Heart left ventricle (tissue), 16 donors: Measurements from ENCODE around the gene ADAM17. TPM values are rescaled to one million over a fixed set of nuclear protein-coding genes. Genes with fewer than 3 reads are reported as not detected.

Experiments
- ATAC-seq, 4 donors: fragments of 200-7000 bp; cut with Tn5 transposase; one replicate each; pipeline ENCODE4 v1.9.1; 2020 to 2022; ENCODE audit warnings: moderate library complexity in 4 of 4, mild to moderate bottlenecking in 3 of 4, moderate number of reproducible peaks in 1 of 4
- DNase-seq, 5 donors: peaks; one replicate each; pipeline ENCODE4 v3.0.0-alpha.2; 2020
- H3K27ac ChIP-seq, 12 donors: fragments of 200-600 bp; sonication (generic) in 4 of 12; one replicate each; pipeline versions ENCODE4 v1.5.0 to v1.8.0; 2016 to 2022; ENCODE audit warnings: mild to moderate bottlenecking in 2 of 12
- H3K27me3 ChIP-seq, 9 donors: fragments of 200-600 bp; sonication (generic) in 2 of 9; one replicate each; pipeline versions ENCODE4 v1.5.1 to v1.8.0; 2016 to 2022; ENCODE audit warnings: mild to moderate bottlenecking in 3 of 9
- H3K36me3 ChIP-seq, 9 donors: fragments of 200-600 bp; sonication (generic) in 2 of 9; one replicate each; pipeline versions ENCODE4 v1.5.0 to v1.8.0; 2018 to 2022; ENCODE audit warnings: mild to moderate bottlenecking in 2 of 9
- H3K4me1 ChIP-seq, 12 donors: fragments of 200-600 bp; sonication (generic) in 4 of 12; one replicate each; pipeline versions ENCODE4 v1.5.0 to v1.8.0; 2016 to 2022; ENCODE audit warnings: mild to moderate bottlenecking in 3 of 12
- H3K4me3 ChIP-seq, 12 donors: fragments of 200-600 bp; sonication (generic) in 4 of 12; one replicate each; pipeline versions ENCODE4 v1.5.0 to v1.8.0; 2017 to 2022; ENCODE audit warnings: mild to moderate bottlenecking in 9 of 12, moderate library complexity in 4 of 12
- H3K9me3 ChIP-seq, 12 donors: fragments of 200-600 bp; sonication (generic) in 4 of 12; one replicate each; pipeline versions ENCODE4 v1.5.0 to v1.8.0; 2016 to 2022; ENCODE audit warnings: mild to moderate bottlenecking in 1 of 12
- CTCF ChIP-seq, 12 donors: fragments of 200-600 bp; sonication (generic) in 4 of 12; IDR thresholded peaks; one replicate each; pipeline versions ENCODE4 v1.5.0 to v1.8.0; 2018 to 2022; ENCODE audit warnings: antibody characterized with exemption in 12 of 12, mild to moderate bottlenecking in 5 of 12
- POLR2A ChIP-seq, 2 donors: fragments of 450-650 bp; IDR thresholded peaks; one replicate each; pipeline ENCODE4 v1.6.1; 2017; ENCODE audit warnings: antibody characterized with exemption in 2 of 2, mild to moderate bottlenecking in 2 of 2, moderate library complexity in 2 of 2
- WGBS, 4 donors: extraction: QIAGEN DNeasy Blood & Tissue Kit in 2 of 4; methylation state at CpG; one replicate each; pipeline versions ENCODE4 v1.1.5 to v1.1.7; 2013 to 2018; 5-methylcytosine and 5-hydroxymethylcytosine counted together
- intact Hi-C, 10 donors: fragments of 100-400 bp; cut with DNase I; formaldehyde crosslinking; loops; one replicate each; pipeline versions ENCODE4 v1.11.1 to v1.14.2; 2022
- polyA plus RNA-seq, 2 donors: library from polyadenylated mRNA; stranded (reverse); fragments of 200-250 nt; gene quantifications; one replicate each; pipeline ENCODE4 v1.2.3, GENCODE V29; 2013
- total RNA-seq, 9 donors: library from RNA; depleted of rRNA in 2 of 9; stranded (reverse); fragments of >200 nt in 2 of 9; fragmentation: NEBNext Ultra II Directional in 3 of 9; extraction: Animal tissue kit (Norgen Biotek cat#: 25700) in 3 of 9; gene quantifications; one replicate each; pipeline versions ENCODE4 v1.1.0 to v1.2.4, GENCODE V29; 2016 to 2023
- donor health status: ischemic (EF 13 %, LVEDD 7.1; RV severe dilation, severe dysfunction).
- donor health status: healthy with polysubstance abuse.
- donor health status: DM: no; HTN: yes; CAD: no.
- donor health status: DM: no; HTN: no; CAD: no.
- donor health status: ischemic (EF 25% LVEDD 6.9; RV normal size, moderate dysfunction).
- donor health status: ischemic (EF 25% LVEDD 5.7; RV mildly dilated, moderate dysfunction).
- donor health status: healthy.
- donor health status: DM: yes; HTN: yes; CAD: no.
- donor health status: ischemic (EF 35%, LVEDD 5.7; RV mildly dilated, moderate dysfunction).
- donor health status: nonischemic (EF 11% LVEDD 7.7; RV severe dilation, severe dysfunction).
- donor health status: DM: yes; HTN: yes; CAD: no.
- donor health status: PGD.
- donor health status: ischemic (EF 29% LVEDD 5.4; RV normal size, mild dysfunction).
- donor health status: nonischemic (EF 23%, LVEDD 6.1; RV moderate dilation, normal function).

ADAM17 gene
- total and polyA plus RNA-seq, 11 donors, result 6.5 to 22.4 (median 15.0) TPM

GRCh38 chr2:9478526-9478925, 77.1 kb downstream of the ADAM17 start:
- no peak for TF ChIP-seq CTCF (IDR thresholded peaks at IDR 0.05)
- no peak for TF ChIP-seq POLR2A (IDR thresholded peaks at IDR 0.05)
- intact Hi-C loops, result loop anchor here in 3 of 10 donors (5.0 to 10.0 kb wide), 4 partner anchors 74 to 296 kb away; partner anchors contain the start of gene ADAM17 (in 1 of the 3)
- Histone ChIP-seq H3K4me3 (no peak overlapping the region), H3K4me1 (peaks cover 0 to 39% (median 30%) of the 10 kb centered on the region in 12 donors), H3K27me3 (no peaks in the 10 kb centered on the region), H3K27ac (no peak overlapping the region), H3K36me3 (peaks cover 0 to 70% (median 58%) of the 10 kb centered on the region in 9 donors), H3K9me3 (no peaks in the 10 kb centered on the region)
- DNase-seq (no peak), ATAC-seq (no peak)
- WGBS, 4 donors, result 67 to 82% (median 76%) methylated on average over 3 of the region's 3 CpGs

- ATAC-seq (no peak), DNase-seq (no peak)
- peaks cover 0 to 42% (median 32%) of the 10 kb centered on the region in 12 donors for H3K4me1 ChIP-seq
- H3K4me3 ChIP-seq, result no peak overlapping the region
- no peaks in the 10 kb centered on the region for H3K9me3 ChIP-seq
- intact Hi-C loops, result loop anchor here in 3 of 10 donors (5.0 to 10.0 kb wide), 4 partner anchors 74 to 297 kb away; partner anchors contain the start of gene ADAM17 (in 1 of the 3)
- peaks cover 0 to 65% (median 51%) of the 10 kb centered on the region in 9 donors for H3K36me3 ChIP-seq
- TF ChIP-seq POLR2A (IDR thresholded peaks at IDR 0.05) (no peak), CTCF (IDR thresholded peaks at IDR 0.05) (no peak)
- WGBS, 4 donors, result 77 to 81% (median 79%) methylated on average over 7 of the region's 7 CpGs
- no peaks in the 10 kb centered on the region for H3K27me3 ChIP-seq
- H3K27ac ChIP-seq, result no peak overlapping the region
Measured at GRCh38 chr2:9477914-9478313, 77.7 kb downstream of the ADAM17 start.

- 0 to 2% (median 0%) methylated on average over 13 to 91 of the region's 91 CpGs for WGBS, 4 donors
- peaks cover 0 to 50% (median 17%) of the 10 kb centered on the region in 9 donors for H3K36me3 ChIP-seq
- intact Hi-C loops, result loop anchor here in 3 of 10 donors (5.0 to 10.0 kb wide), 5 partner anchors 78 to 332 kb away; partner anchors contain the start of gene ADAM17 (in 1 of the 3)
Measured at GRCh38 chr2:9474361-9475057, 81.1 kb downstream of the ADAM17 start, which contains the start of gene IAH1. TSS of gene IAH1 (plus strand) at chr2:9474551. CDS start at chr2:9474567, 16 bp downstream.

More at GRCh38 chr2:9474361-9475057, 81.1 kb downstream of the ADAM17 start, which contains the start of gene IAH1:
- Histone ChIP-seq H3K4me3 (peak within 1 kb of the TSS; percentile 59 to 93 (median 82)), H3K27me3 (no peaks in the 10 kb centered on the region), H3K4me1 (peaks cover 0 to 42% (median 32%) of the 10 kb centered on the region in 12 donors), H3K9me3 (no peaks in the 10 kb centered on the region), H3K27ac (peak within 1 kb of the TSS; percentile 52 to 93 (median 84))
- ATAC-seq (peak; percentile 57 to 93 (median 82)), DNase-seq (peak; percentile 60 to 86 (median 75))
- peak in 3 of 12 donors; percentile 5 to 12 (median 11) for TF ChIP-seq CTCF (IDR thresholded peaks at IDR 0.05)
- peak in 1 of 2 donors; percentile 65 for TF ChIP-seq POLR2A (IDR thresholded peaks at IDR 0.05)
